Mucosa of descending colon (tissue), 3 donors: ENCODE measurements around the gene CHD2. TPM values are rescaled to one million over a fixed set of nuclear protein-coding genes. Genes with fewer than 3 reads are reported as not detected.

ENCODE experiments used
- ATAC-seq: fragments of 200-7000 bp; cut with Tn5 transposase; one replicate; pipeline ENCODE4 v1.9.1; 2020; ENCODE audit warnings: mild to moderate bottlenecking, moderate library complexity
- DNase-seq, 3 donors: peaks; one replicate each; pipeline ENCODE4 v3.0.0-alpha.2; 2020
- H3K36me3 ChIP-seq: fragments of 200-600 bp; one replicate; pipeline ENCODE4 v1.8.0; 2021; ENCODE audit warnings: low read depth, mild to moderate bottlenecking
- H3K4me1 ChIP-seq: fragments of 200-600 bp; one replicate; pipeline ENCODE4 v1.8.0; 2021; ENCODE audit warnings: low read depth, mild to moderate bottlenecking
- H3K4me3 ChIP-seq: fragments of 200-600 bp; one replicate; pipeline ENCODE4 v1.8.0; 2021; ENCODE audit warnings: mild to moderate bottlenecking
- H3K9me3 ChIP-seq: fragments of 200-600 bp; one replicate; pipeline ENCODE4 v1.8.0; 2021; ENCODE audit warnings: mild to moderate bottlenecking
- CTCF ChIP-seq: fragments of 200-600 bp; IDR thresholded peaks from one replicate; pipeline ENCODE4 v1.8.0; 2022; ENCODE audit warnings: antibody characterized with exemption, mild to moderate bottlenecking
- intact Hi-C, 2 donors: fragments of 100-400 bp; cut with DNase I in 1 of 2; cut with micrococcal nuclease in 1 of 2; formaldehyde crosslinking; loops; one replicate each; pipeline versions ENCODE4 v1.11.0 to v1.11.1; 2022; cut with DNase I, micrococcal nuclease
- total RNA-seq, 3 donors: library from RNA; stranded (reverse); fragmentation: NEBNext Ultra II Directional in 2 of 3; extraction: Animal tissue kit (Norgen Biotek cat#: 25700) in 2 of 3; gene quantifications; one replicate each; pipeline versions ENCODE4 v1.2.1 to v1.2.4, GENCODE V29; 2021 to 2023
- donor health status: DM: no; HTN: no; CAD: no; lungs with moderate emphysema.
- donor health status: DM: no; HTN: no; CAD: no.
- donor health status: DM: no; HTN: yes; CAD: no.

CHD2 gene
- total RNA-seq, 3 donors from 2014 or later: 86.2 to 128 (median 110) TPM

- no peak for TF ChIP-seq CTCF
- DNase-seq (no peak), ATAC-seq (no peak)
- Histone ChIP-seq H3K36me3 (no peaks in the 10 kb centered on the region), H3K4me3 (no peak overlapping the region), H3K9me3 (no peaks in the 10 kb centered on the region), H3K4me1 (no peaks in the 10 kb centered on the region)
- intact Hi-C loops: no loop called here
These were observed 149.9 kb downstream of the CHD2 start for GRCh38 chr15:93049914-93050578.

GRCh38 chr15:93050648-93051047, 150.5 kb downstream of the CHD2 start:
- peak in 1 of 3 donors; percentile 48 for DNase-seq
- H3K4me1 ChIP-seq: no peaks in the 10 kb centered on the region
- intact Hi-C loops: no loop called here
- no peak for TF ChIP-seq CTCF
- no peaks in the 10 kb centered on the region for H3K9me3 ChIP-seq
- H3K36me3 ChIP-seq: no peaks in the 10 kb centered on the region
- no peak overlapping the region for H3K4me3 ChIP-seq
- no peak for ATAC-seq

- intact Hi-C loops: no loop called here
- ATAC-seq (no peak), DNase-seq (peak in 1 of 3 donors; percentile 14)
- Histone ChIP-seq H3K36me3 (no peaks in the 10 kb centered on the region), H3K4me3 (no peak overlapping the region), H3K4me1 (no peaks in the 10 kb centered on the region), H3K9me3 (no peaks in the 10 kb centered on the region)
- no peak for TF ChIP-seq CTCF
These were observed 151.3 kb downstream of the CHD2 start for GRCh38 chr15:93051236-93052089.

- no peaks in the 10 kb centered on the region for H3K36me3 ChIP-seq
- no peak for ATAC-seq
- H3K4me1 ChIP-seq: no peaks in the 10 kb centered on the region
- H3K4me3 ChIP-seq: no peak overlapping the region
- H3K9me3 ChIP-seq: no peaks in the 10 kb centered on the region
- peak in 1 of 3 donors; percentile 24 for DNase-seq
- intact Hi-C loops: no loop called here
- no peak for TF ChIP-seq CTCF
These were observed 152.2 kb downstream of the CHD2 start for GRCh38 chr15:93052090-93052879.

- Histone ChIP-seq H3K4me1 (no peaks in the 10 kb centered on the region), H3K36me3 (no peaks in the 10 kb centered on the region), H3K4me3 (no peak overlapping the region), H3K9me3 (no peaks in the 10 kb centered on the region)
- TF ChIP-seq CTCF: no peak
- no peak for ATAC-seq
- intact Hi-C loops: no loop called here
- peak in 1 of 3 donors; percentile 24 for DNase-seq
These were observed 155.1 kb downstream of the CHD2 start for GRCh38 chr15:93055211-93055610.
